ENCODE measurements around the gene SMAD2.
"Not testable (repeated sequence)": the region's sequence is repeated elsewhere in the genome, so short reads cannot be mapped to it uniquely, and the experiment has no call there.

Gene SMAD2

GRCh38 chr18:47844828-47845498 lies 85.5 kb downstream of the SMAD2 start:
- no peak for DNase-seq (ENCODE audit: low read depth in 2 of 2, low spot score in 1 of 2)

GRCh38 chr18:47842836-47843235 lies 87.6 kb downstream of the SMAD2 start:
- DNase-seq (ENCODE audit: low read depth in 2 of 2, low spot score in 1 of 2), result no peak

- no peak for DNase-seq (ENCODE audit: low read depth in 2 of 2, low spot score in 1 of 2)
Measured at GRCh38 chr18:47838396-47838795, 92.1 kb downstream of the SMAD2 start.

- no peak for DNase-seq (ENCODE audit: low read depth in 2 of 2, low spot score in 1 of 2)
Measured at GRCh38 chr18:47832348-47832747, 98.1 kb downstream of the SMAD2 start.

GRCh38 chr18:47831351-47831750 lies 99.1 kb downstream of the SMAD2 start:
- no peak for DNase-seq (ENCODE audit: low read depth in 2 of 2, low spot score in 1 of 2)

GRCh38 chr18:47830772-47831171 lies 99.7 kb downstream of the SMAD2 start:
- DNase-seq (ENCODE audit: low read depth in 2 of 2, low spot score in 1 of 2), result no peak

- no peak for DNase-seq (ENCODE audit: low read depth in 2 of 2, low spot score in 1 of 2)
Measured at GRCh38 chr18:47829831-47830230, 100.6 kb downstream of the SMAD2 start.

GRCh38 chr18:47828031-47828430 lies 102.4 kb downstream of the SMAD2 start:
- DNase-seq (ENCODE audit: low read depth in 2 of 2, low spot score in 1 of 2), result not testable (repeated sequence)

- no peak for DNase-seq (ENCODE audit: low read depth in 2 of 2, low spot score in 1 of 2)
Measured at GRCh38 chr18:47826157-47827074, 104.0 kb downstream of the SMAD2 start.

- no peak for DNase-seq (ENCODE audit: low read depth in 2 of 2, low spot score in 1 of 2)
Measured at GRCh38 chr18:47821314-47821713, 109.1 kb downstream of the SMAD2 start.

- no peak for DNase-seq (ENCODE audit: low read depth in 2 of 2, low spot score in 1 of 2)
Measured at GRCh38 chr18:47817795-47818077, 112.7 kb downstream of the SMAD2 start.

- DNase-seq (ENCODE audit: low read depth in 2 of 2, low spot score in 1 of 2), result no peak
Measured at GRCh38 chr18:47817017-47817794, 113.3 kb downstream of the SMAD2 start.

- DNase-seq (ENCODE audit: low read depth in 2 of 2, low spot score in 1 of 2), result no peak
Measured at GRCh38 chr18:47815486-47816270, 114.8 kb downstream of the SMAD2 start.

- DNase-seq (ENCODE audit: low read depth in 2 of 2, low spot score in 1 of 2), result no peak
Measured at GRCh38 chr18:47809420-47809819, 121.0 kb downstream of the SMAD2 start.

GRCh38 chr18:47802802-47803201 lies 127.7 kb downstream of the SMAD2 start:
- DNase-seq (ENCODE audit: low read depth in 2 of 2, low spot score in 1 of 2), result no peak

GRCh38 chr18:47801817-47802216 lies 128.6 kb downstream of the SMAD2 start:
- DNase-seq (ENCODE audit: low read depth in 2 of 2, low spot score in 1 of 2), result no peak

- DNase-seq (ENCODE audit: low read depth in 2 of 2, low spot score in 1 of 2), result no peak
Measured at GRCh38 chr18:47800756-47801155, 129.7 kb downstream of the SMAD2 start.

GRCh38 chr18:47800248-47800647 lies 130.2 kb downstream of the SMAD2 start:
- DNase-seq (ENCODE audit: low read depth in 2 of 2, low spot score in 1 of 2), result no peak

- no peak for DNase-seq (ENCODE audit: low read depth in 2 of 2, low spot score in 1 of 2)
Measured at GRCh38 chr18:47799376-47799775, 131.1 kb downstream of the SMAD2 start.

GRCh38 chr18:47798366-47798765 lies 132.1 kb downstream of the SMAD2 start:
- DNase-seq (ENCODE audit: low read depth in 2 of 2, low spot score in 1 of 2), result no peak

GRCh38 chr18:47797126-47797525 lies 133.3 kb downstream of the SMAD2 start:
- DNase-seq (ENCODE audit: low read depth in 2 of 2, low spot score in 1 of 2), result no peak

Data from stimulated activated CD8-positive, alpha-beta memory T cell treated with anti-CD3 and anti-CD28 coated beads, Interleukin-4, amount 100 ng/mL, for 1 hour (primary cell).